ENCODE data around the gene ITGA5. TPM values are rescaled to one million over a fixed set of nuclear protein-coding genes. Genes with fewer than 3 reads are reported as not detected.

Gene ITGA5
- total and polyA plus RNA-seq, 2 of the 13 experiments (the other 11 are each of a cell fraction or from before 2014, with no cell fraction given), result 0.20 to 0.40 TPM

DNA sequence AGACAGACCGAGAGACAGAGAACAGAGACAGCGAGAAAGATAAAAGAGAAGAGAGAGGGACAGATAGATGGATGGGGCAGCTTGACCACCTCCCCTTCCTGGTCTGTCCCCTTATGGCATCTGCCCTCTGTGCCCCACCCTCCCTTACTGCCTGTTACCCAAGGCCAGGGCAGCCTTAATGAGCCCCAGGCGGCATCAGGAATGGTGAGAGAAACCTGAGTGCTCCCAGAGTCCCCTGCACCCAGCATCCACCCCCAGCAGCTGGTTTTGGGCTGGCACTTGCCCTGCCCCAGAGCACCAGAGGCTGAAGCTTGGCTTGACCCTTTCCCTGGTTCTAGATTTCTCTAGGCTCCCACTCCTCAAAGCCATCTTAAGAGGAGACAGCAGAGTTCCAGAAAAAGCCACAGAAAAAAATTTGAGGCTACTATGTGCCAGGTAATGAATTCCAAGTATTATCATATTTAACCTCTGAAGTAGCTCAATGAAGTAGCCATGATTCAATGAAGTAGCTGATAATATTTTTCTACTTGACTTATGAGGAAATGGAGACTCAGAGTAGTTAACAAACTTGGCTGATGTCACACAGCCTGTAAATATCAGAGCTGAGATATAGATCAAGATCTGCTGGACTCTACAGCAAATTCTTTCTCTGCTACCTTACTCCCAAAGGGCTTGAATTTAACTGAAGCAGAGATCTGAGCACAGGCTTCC lies 32.5 kb downstream of the ITGA5 start (continued):
- no peak for TF ChIP-seq SMAD1 (CRISPR knock-in tag; IDR thresholded peaks at IDR 0.05; ENCODE audit: borderline replicate concordance, low read depth)
- TF ChIP-seq ZBTB3 (CRISPR knock-in tag; IDR thresholded peaks at IDR 0.05; ENCODE audit: borderline replicate concordance, low read depth), result no peak
- no peak for TF ChIP-seq ZNF17 (CRISPR knock-in tag; IDR thresholded peaks at IDR 0.05)
- no peak for TF ChIP-seq ZNF530 (CRISPR knock-in tag; IDR thresholded peaks at IDR 0.05; ENCODE audit: low read depth)
- no peak for TF ChIP-seq ZNF484 (CRISPR knock-in tag; IDR thresholded peaks at IDR 0.05; ENCODE audit: borderline replicate concordance, low read depth)

DNA sequence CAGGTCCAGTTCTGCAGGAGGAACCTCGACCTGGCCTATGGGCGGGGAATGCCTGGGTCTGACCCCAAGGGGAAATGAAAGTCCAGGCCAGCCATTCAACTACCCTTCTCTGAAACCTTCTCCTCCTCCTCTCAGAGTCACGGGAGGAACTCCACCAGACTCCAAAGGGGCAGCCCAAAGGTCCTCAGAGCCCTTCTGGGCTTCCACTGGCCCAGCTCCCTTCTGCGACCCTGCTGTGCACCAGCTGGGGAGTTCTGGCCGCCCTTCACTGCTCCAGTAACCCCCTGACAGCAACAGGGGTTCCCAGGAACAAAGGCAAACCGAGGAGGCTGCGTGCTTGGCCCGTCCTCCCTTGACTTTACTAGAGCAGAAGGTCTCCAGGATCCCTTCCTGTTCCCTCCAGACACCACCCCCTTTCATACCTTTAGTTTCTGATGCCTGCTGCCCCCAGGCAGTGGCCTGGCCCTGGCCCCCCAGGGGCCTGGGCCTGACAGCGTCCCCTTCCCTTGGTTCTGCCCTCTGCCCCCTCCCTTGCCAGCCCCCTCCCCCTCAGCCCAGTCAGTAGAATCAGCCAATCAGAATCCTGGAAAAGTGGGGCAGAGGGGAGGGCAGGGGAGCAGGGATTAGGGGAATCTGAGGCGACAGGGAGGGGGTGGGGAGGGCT lies 33.7 kb downstream of the ITGA5 start:
- BruUV-seq (replicated peaks), result no TSS peak
- no peak for DNase-seq (ENCODE audit: low spot score)
- H3K4me2 ChIP-seq (ENCODE audit: low read depth, low read length), result peak overlapping the region; percentile 57
- intact Hi-C loops (cut with micrococcal nuclease; ENCODE audit: unreplicated experiment) (no loop called here), in situ Hi-C loops (cut with HindIII; ENCODE audit: extremely low pct_ligation_motif_present, low pct_unique_long_range_greater_than_20kb) (no loop called here)
- FAIRE-seq, result no peak
- peak overlapping the region; percentile 15; the same call in 1 of the 2 replicates for H3K9ac ChIP-seq (ENCODE audit: insufficient read depth, low read depth, low read length)
- H3K36me3 ChIP-seq (replicated peaks in 1 of 2; ENCODE audit: control insufficient read depth in 1 of 2, insufficient read depth in 2 of 2, low read length in 2 of 2), result no peaks in the 10 kb centered on the region
- peaks cover 2 to 7% of the 10 kb centered on the region in 2 experiments; a peak in 4 of 5 replicates for H3K27me3 ChIP-seq (ENCODE audit: control insufficient read depth in 1 of 2, insufficient read depth in 2 of 2, low read length in 2 of 2)
- no peaks in the 10 kb centered on the region for H3K79me2 ChIP-seq (ENCODE audit: insufficient read depth, low read length)
- ChIA-PET CTCF (ENCODE audit: low intra/inter-chr PET ratio, low total read pairs) (no interaction called here), POLR2A (no interaction called here)
- peaks cover 30% of the 10 kb centered on the region for H3K4me1 ChIP-seq (ENCODE audit: insufficient read depth, low read length)
- 1% methylated on average over 7 of the region's 10 CpGs for WGBS (ENCODE audit: low lambda C conversion rate)
- peak overlapping the region in 1 of 3 experiments; percentile 40; a peak in 1 of 6 replicates for H3K4me3 ChIP-seq (replicated peaks in 1 of 3; ENCODE audit: insufficient read depth in 1 of 3, low read depth in 2 of 3, low read length in 3 of 3)
- no peak overlapping the region for H3K27ac ChIP-seq (ENCODE audit: extremely low read length, insufficient read depth, low read length)
- H2AFZ ChIP-seq (ENCODE audit: low read length), result peak overlapping the region; percentile 54
- no peak; the same call in 1 of the 3 replicates for ATAC-seq
- H3K9me3 ChIP-seq (ENCODE audit: low read length), result no peaks in the 10 kb centered on the region
- H4K20me1 ChIP-seq (ENCODE audit: insufficient read depth, low read length), result no peaks in the 10 kb centered on the region
- TF ChIP-seq ZNF557 (CRISPR knock-in tag; IDR thresholded peaks at IDR 0.05) (no peak), ETV5 (CRISPR knock-in tag; IDR thresholded peaks at IDR 0.05; ENCODE audit: borderline replicate concordance) (no peak), ZSCAN12 (CRISPR knock-in tag; IDR thresholded peaks at IDR 0.05) (no peak), SNAI1 (CRISPR knock-in tag; IDR thresholded peaks at IDR 0.05; ENCODE audit: borderline replicate concordance) (no peak), ZNF101 (CRISPR knock-in tag; IDR thresholded peaks at IDR 0.05; ENCODE audit: borderline replicate concordance, low read depth) (no peak), HCFC1 (IDR thresholded peaks at IDR 0.05; ENCODE audit: low read depth, low read length) (no peak), ZNF616 (CRISPR knock-in tag; IDR thresholded peaks at IDR 0.05; ENCODE audit: low read depth) (no peak)
- TF ChIP-seq, protein P1, sequence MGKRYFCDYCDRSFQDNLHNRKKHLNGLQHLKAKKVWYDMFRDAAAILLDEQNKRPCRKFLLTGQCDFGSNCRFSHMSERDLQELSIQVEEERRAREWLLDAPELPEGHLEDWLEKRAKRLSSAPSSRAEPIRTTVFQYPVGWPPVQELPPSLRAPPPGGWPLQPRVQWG (CRISPR knock-in tag; IDR thresholded peaks at IDR 0.05; ENCODE audit: borderline replicate concordance, low read depth), result no peak
- TF ChIP-seq, protein P2, sequence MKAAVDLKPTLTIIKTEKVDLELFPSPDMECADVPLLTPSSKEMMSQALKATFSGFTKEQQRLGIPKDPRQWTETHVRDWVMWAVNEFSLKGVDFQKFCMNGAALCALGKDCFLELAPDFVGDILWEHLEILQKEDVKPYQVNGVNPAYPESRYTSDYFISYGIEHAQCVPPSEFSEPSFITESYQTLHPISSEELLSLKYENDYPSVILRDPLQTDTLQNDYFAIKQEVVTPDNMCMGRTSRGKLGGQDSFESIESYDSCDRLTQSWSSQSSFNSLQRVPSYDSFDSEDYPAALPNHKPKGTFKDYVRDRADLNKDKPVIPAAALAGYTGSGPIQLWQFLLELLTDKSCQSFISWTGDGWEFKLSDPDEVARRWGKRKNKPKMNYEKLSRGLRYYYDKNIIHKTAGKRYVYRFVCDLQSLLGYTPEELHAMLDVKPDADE (CRISPR knock-in tag; IDR thresholded peaks at IDR 0.05), result no peak
- TF ChIP-seq, protein P3, sequence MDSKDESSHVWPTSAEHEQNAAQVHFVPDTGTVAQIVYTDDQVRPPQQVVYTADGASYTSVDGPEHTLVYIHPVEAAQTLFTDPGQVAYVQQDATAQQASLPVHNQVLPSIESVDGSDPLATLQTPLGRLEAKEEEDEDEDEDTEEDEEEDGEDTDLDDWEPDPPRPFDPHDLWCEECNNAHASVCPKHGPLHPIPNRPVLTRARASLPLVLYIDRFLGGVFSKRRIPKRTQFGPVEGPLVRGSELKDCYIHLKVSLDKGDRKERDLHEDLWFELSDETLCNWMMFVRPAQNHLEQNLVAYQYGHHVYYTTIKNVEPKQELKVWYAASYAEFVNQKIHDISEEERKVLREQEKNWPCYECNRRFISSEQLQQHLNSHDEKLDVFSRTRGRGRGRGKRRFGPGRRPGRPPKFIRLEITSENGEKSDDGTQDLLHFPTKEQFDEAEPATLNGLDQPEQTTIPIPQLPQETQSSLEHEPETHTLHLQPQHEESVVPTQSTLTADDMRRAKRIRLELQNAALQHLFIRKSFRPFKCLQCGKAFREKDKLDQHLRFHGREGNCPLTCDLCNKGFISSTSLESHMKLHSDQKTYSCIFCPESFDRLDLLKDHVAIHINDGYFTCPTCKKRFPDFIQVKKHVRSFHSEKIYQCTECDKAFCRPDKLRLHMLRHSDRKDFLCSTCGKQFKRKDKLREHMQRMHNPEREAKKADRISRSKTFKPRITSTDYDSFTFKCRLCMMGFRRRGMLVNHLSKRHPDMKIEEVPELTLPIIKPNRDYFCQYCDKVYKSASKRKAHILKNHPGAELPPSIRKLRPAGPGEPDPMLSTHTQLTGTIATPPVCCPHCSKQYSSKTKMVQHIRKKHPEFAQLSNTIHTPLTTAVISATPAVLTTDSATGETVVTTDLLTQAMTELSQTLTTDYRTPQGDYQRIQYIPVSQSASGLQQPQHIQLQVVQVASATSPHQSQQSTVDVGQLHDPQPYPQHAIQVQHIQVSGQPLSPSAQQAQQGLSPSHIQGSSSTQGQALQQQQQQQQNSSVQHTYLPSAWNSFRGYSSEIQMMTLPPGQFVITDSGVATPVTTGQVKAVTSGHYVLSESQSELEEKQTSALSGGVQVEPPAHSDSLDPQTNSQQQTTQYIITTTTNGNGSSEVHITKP (CRISPR knock-in tag; IDR thresholded peaks at IDR 0.05; ENCODE audit: low read depth), result no peak
- TF ChIP-seq, protein P4, sequence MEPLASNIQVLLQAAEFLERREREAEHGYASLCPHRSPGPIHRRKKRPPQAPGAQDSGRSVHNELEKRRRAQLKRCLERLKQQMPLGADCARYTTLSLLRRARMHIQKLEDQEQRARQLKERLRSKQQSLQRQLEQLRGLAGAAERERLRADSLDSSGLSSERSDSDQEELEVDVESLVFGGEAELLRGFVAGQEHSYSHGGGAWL (CRISPR knock-in tag; IDR thresholded peaks at IDR 0.05), result no peak
